Neural progenitor cell (in vitro differentiated cells): ENCODE results near the gene ALX3.

Experiments used
- EZH2 ChIP-seq: fragments of 200-600 bp; sonication (generic); IDR thresholded peaks from 2 replicates; pipeline ENCODE4 v1.6.1; 2017; ENCODE audit warnings: antibody characterized with exemption, mild to moderate bottlenecking, moderate library complexity
- EZH2phosphoT487 ChIP-seq: fragments of 200-600 bp; sonication (generic); IDR thresholded peaks from 2 replicates; pipeline ENCODE4 v1.6.1; 2017; ENCODE audit warnings: antibody characterized with exemption
- TF ChIP-seq, protein P1 (sequence below): fragments of 200-600 bp; sonication (generic); IDR thresholded peaks from 2 replicates; pipeline ENCODE4 v1.5.1; 2017; ENCODE audit warnings: antibody characterized with exemption, mild to moderate bottlenecking

DNA sequence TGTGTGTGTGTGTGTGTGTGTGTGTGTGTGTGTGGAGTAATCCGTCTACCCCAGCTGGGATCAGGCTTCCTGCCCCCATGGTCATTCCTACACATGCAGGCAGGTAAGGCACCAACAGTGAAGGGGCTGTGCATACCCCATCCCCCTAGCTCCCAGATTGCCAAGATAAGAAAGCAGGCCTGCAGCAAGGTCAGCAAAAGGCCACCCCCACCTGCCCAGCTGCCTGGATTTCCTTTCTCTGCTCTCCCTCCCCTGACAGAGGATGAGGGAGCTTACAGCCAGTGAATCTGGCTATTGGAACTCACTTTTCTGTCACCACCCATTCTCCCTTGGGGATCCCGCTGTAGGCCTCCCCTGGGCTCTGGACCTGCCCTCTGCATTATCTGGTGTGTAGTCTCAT lies 7.9 kb downstream of the ALX3 start:
- TF ChIP-seq, protein P1, sequence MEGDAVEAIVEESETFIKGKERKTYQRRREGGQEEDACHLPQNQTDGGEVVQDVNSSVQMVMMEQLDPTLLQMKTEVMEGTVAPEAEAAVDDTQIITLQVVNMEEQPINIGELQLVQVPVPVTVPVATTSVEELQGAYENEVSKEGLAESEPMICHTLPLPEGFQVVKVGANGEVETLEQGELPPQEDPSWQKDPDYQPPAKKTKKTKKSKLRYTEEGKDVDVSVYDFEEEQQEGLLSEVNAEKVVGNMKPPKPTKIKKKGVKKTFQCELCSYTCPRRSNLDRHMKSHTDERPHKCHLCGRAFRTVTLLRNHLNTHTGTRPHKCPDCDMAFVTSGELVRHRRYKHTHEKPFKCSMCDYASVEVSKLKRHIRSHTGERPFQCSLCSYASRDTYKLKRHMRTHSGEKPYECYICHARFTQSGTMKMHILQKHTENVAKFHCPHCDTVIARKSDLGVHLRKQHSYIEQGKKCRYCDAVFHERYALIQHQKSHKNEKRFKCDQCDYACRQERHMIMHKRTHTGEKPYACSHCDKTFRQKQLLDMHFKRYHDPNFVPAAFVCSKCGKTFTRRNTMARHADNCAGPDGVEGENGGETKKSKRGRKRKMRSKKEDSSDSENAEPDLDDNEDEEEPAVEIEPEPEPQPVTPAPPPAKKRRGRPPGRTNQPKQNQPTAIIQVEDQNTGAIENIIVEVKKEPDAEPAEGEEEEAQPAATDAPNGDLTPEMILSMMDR, result no peak
- no peak for TF ChIP-seq EZH2phosphoT487
- TF ChIP-seq EZH2, result no peak
